ENCODE data around the gene NR2E1. TPM values are rescaled to one million over a fixed set of nuclear protein-coding genes. Genes with fewer than 3 reads are reported as not detected.

Gene NR2E1
- polyA plus RNA-seq, 2 donors = 0.02 to 0.06 TPM

- Histone ChIP-seq H3K27ac (ENCODE audit: low read depth in 2 of 2, low read length in 1 of 2) (no peak overlapping the region), H3K27me3 (ENCODE audit: control insufficient read depth in 1 of 2, insufficient read depth in 2 of 2, low read length in 2 of 2) (no peaks in the 10 kb centered on the region), H3K4me3 (ENCODE audit: low read depth in 1 of 2, low read length in 2 of 2) (no peak overlapping the region), H3K9me3 (ENCODE audit: control insufficient read depth in 2 of 2, insufficient read depth in 1 of 2, low read depth in 1 of 2, low read length in 1 of 2) (no peaks in the 10 kb centered on the region), H3K36me3 (ENCODE audit: control insufficient read depth in 2 of 2, insufficient read depth in 2 of 2, low read length in 1 of 2) (no peaks in the 10 kb centered on the region), H3K4me1 (ENCODE audit: control insufficient read depth in 2 of 2, insufficient read depth in 2 of 2, low read length in 1 of 2) (peaks cover 0 to 2% of the 10 kb centered on the region in 2 donors)
- 83 to 89% methylated on average over 19 of the region's 19 CpGs for whole genome bisulfite sequencing, 2 donors
These were observed 33.1 kb downstream of the NR2E1 start for GRCh38 chr6:108198761-108199498.

- WGBS, 2 donors = 92 to 97% methylated on average over 8 of the region's 8 CpGs
These were observed 34.4 kb downstream of the NR2E1 start for GRCh38 chr6:108200186-108200585.

GRCh38 chr6:108200631-108201030 is 34.8 kb downstream of the NR2E1 start:
- H3K27me3 ChIP-seq (ENCODE audit: control insufficient read depth in 1 of 2, insufficient read depth in 2 of 2, low read length in 2 of 2) = no peaks in the 10 kb centered on the region
- 51 to 56% methylated on average over 7 of the region's 7 CpGs for WGBS, 2 donors
- no peaks in the 10 kb centered on the region for H3K36me3 ChIP-seq (ENCODE audit: control insufficient read depth in 2 of 2, insufficient read depth in 2 of 2, low read length in 1 of 2)
- H3K9me3 ChIP-seq (ENCODE audit: control insufficient read depth in 2 of 2, insufficient read depth in 1 of 2, low read depth in 1 of 2, low read length in 1 of 2) = no peaks in the 10 kb centered on the region
- no peak overlapping the region for H3K27ac ChIP-seq (ENCODE audit: low read depth in 2 of 2, low read length in 1 of 2)
- H3K4me3 ChIP-seq (ENCODE audit: low read depth in 1 of 2, low read length in 2 of 2) = no peak overlapping the region
- H3K4me1 ChIP-seq (ENCODE audit: control insufficient read depth in 2 of 2, insufficient read depth in 2 of 2, low read length in 1 of 2) = peaks cover 0 to 2% of the 10 kb centered on the region in 2 donors

More at GRCh38 chr6:108200186-108200585, 34.4 kb downstream of the NR2E1 start:
- no peaks in the 10 kb centered on the region for H3K9me3 ChIP-seq (ENCODE audit: control insufficient read depth in 2 of 2, insufficient read depth in 1 of 2, low read depth in 1 of 2, low read length in 1 of 2)
- no peaks in the 10 kb centered on the region for H3K27me3 ChIP-seq (ENCODE audit: control insufficient read depth in 1 of 2, insufficient read depth in 2 of 2, low read length in 2 of 2)
- H3K36me3 ChIP-seq (ENCODE audit: control insufficient read depth in 2 of 2, insufficient read depth in 2 of 2, low read length in 1 of 2) = no peaks in the 10 kb centered on the region
- no peak overlapping the region for H3K27ac ChIP-seq (ENCODE audit: low read depth in 2 of 2, low read length in 1 of 2)
- H3K4me1 ChIP-seq (ENCODE audit: control insufficient read depth in 2 of 2, insufficient read depth in 2 of 2, low read length in 1 of 2) = peaks cover 0 to 2% of the 10 kb centered on the region in 2 donors
- H3K4me3 ChIP-seq (ENCODE audit: low read depth in 1 of 2, low read length in 2 of 2) = no peak overlapping the region

GRCh38 chr6:108203189-108204112 is 37.6 kb downstream of the NR2E1 start:
- peak overlapping the region in 1 of 2 donors; percentile 11 for H3K27ac ChIP-seq (ENCODE audit: low read depth in 2 of 2, low read length in 1 of 2)
- H3K9me3 ChIP-seq (ENCODE audit: control insufficient read depth in 2 of 2, insufficient read depth in 1 of 2, low read depth in 1 of 2, low read length in 1 of 2) = no peaks in the 10 kb centered on the region
- WGBS, 2 donors = 46 to 47% methylated on average over 14 of the region's 14 CpGs
- H3K4me1 ChIP-seq (ENCODE audit: control insufficient read depth in 2 of 2, insufficient read depth in 2 of 2, low read length in 1 of 2) = peaks cover 0 to 2% of the 10 kb centered on the region in 2 donors
- no peaks in the 10 kb centered on the region for H3K36me3 ChIP-seq (ENCODE audit: control insufficient read depth in 2 of 2, insufficient read depth in 2 of 2, low read length in 1 of 2)
- H3K27me3 ChIP-seq (ENCODE audit: control insufficient read depth in 1 of 2, insufficient read depth in 2 of 2, low read length in 2 of 2) = no peaks in the 10 kb centered on the region
- H3K4me3 ChIP-seq (ENCODE audit: low read depth in 1 of 2, low read length in 2 of 2) = no peak overlapping the region

GRCh38 chr6:108207013-108207412 is 41.2 kb downstream of the NR2E1 start:
- Histone ChIP-seq H3K4me1 (ENCODE audit: control insufficient read depth in 2 of 2, insufficient read depth in 2 of 2, low read length in 1 of 2) (no peaks in the 10 kb centered on the region), H3K27ac (ENCODE audit: low read depth in 2 of 2, low read length in 1 of 2) (no peak overlapping the region), H3K27me3 (ENCODE audit: control insufficient read depth in 1 of 2, insufficient read depth in 2 of 2, low read length in 2 of 2) (no peaks in the 10 kb centered on the region), H3K4me3 (ENCODE audit: low read depth in 1 of 2, low read length in 2 of 2) (no peak overlapping the region), H3K9me3 (ENCODE audit: control insufficient read depth in 2 of 2, insufficient read depth in 1 of 2, low read depth in 1 of 2, low read length in 1 of 2) (no peaks in the 10 kb centered on the region), H3K36me3 (ENCODE audit: control insufficient read depth in 2 of 2, insufficient read depth in 2 of 2, low read length in 1 of 2) (peaks cover 0 to 2% of the 10 kb centered on the region in 2 donors)
- 94 to 97% methylated on average over 4 of the region's 4 CpGs for WGBS, 2 donors

GRCh38 chr6:108209738-108210137 is 43.9 kb downstream of the NR2E1 start:
- Histone ChIP-seq H3K4me1 (ENCODE audit: control insufficient read depth in 2 of 2, insufficient read depth in 2 of 2, low read length in 1 of 2) (no peaks in the 10 kb centered on the region), H3K36me3 (ENCODE audit: control insufficient read depth in 2 of 2, insufficient read depth in 2 of 2, low read length in 1 of 2) (peaks cover 0 to 2% of the 10 kb centered on the region in 2 donors), H3K27me3 (ENCODE audit: control insufficient read depth in 1 of 2, insufficient read depth in 2 of 2, low read length in 2 of 2) (no peaks in the 10 kb centered on the region), H3K9me3 (ENCODE audit: control insufficient read depth in 2 of 2, insufficient read depth in 1 of 2, low read depth in 1 of 2, low read length in 1 of 2) (no peaks in the 10 kb centered on the region), H3K27ac (ENCODE audit: low read depth in 2 of 2, low read length in 1 of 2) (no peak overlapping the region), H3K4me3 (ENCODE audit: low read depth in 1 of 2, low read length in 2 of 2) (no peak overlapping the region)
- 71 to 80% methylated on average over 5 of the region's 5 CpGs for WGBS, 2 donors

- no peaks in the 10 kb centered on the region for H3K9me3 ChIP-seq (ENCODE audit: control insufficient read depth in 2 of 2, insufficient read depth in 1 of 2, low read depth in 1 of 2, low read length in 1 of 2)
- H3K4me1 ChIP-seq (ENCODE audit: control insufficient read depth in 2 of 2, insufficient read depth in 2 of 2, low read length in 1 of 2) = no peaks in the 10 kb centered on the region
- H3K36me3 ChIP-seq (ENCODE audit: control insufficient read depth in 2 of 2, insufficient read depth in 2 of 2, low read length in 1 of 2) = peaks cover 0 to 2% of the 10 kb centered on the region in 2 donors
- H3K27ac ChIP-seq (ENCODE audit: low read depth in 2 of 2, low read length in 1 of 2) = no peak overlapping the region
- H3K27me3 ChIP-seq (ENCODE audit: control insufficient read depth in 1 of 2, insufficient read depth in 2 of 2, low read length in 2 of 2) = no peaks in the 10 kb centered on the region
- H3K4me3 ChIP-seq (ENCODE audit: low read depth in 1 of 2, low read length in 2 of 2) = no peak overlapping the region
- 95 to 96% methylated on average over 2 of the region's 2 CpGs for WGBS, 2 donors
These were observed 44.7 kb downstream of the NR2E1 start for GRCh38 chr6:108210556-108210955.

- Histone ChIP-seq H3K4me3 (ENCODE audit: low read depth in 1 of 2, low read length in 2 of 2) (no peak overlapping the region), H3K27me3 (ENCODE audit: control insufficient read depth in 1 of 2, insufficient read depth in 2 of 2, low read length in 2 of 2) (no peaks in the 10 kb centered on the region), H3K36me3 (ENCODE audit: control insufficient read depth in 2 of 2, insufficient read depth in 2 of 2, low read length in 1 of 2) (peaks cover 0 to 2% of the 10 kb centered on the region in 2 donors), H3K4me1 (ENCODE audit: control insufficient read depth in 2 of 2, insufficient read depth in 2 of 2, low read length in 1 of 2) (no peaks in the 10 kb centered on the region), H3K27ac (ENCODE audit: low read depth in 2 of 2, low read length in 1 of 2) (no peak overlapping the region), H3K9me3 (ENCODE audit: control insufficient read depth in 2 of 2, insufficient read depth in 1 of 2, low read depth in 1 of 2, low read length in 1 of 2) (no peaks in the 10 kb centered on the region)
- 72 to 73% methylated on average over 2 of the region's 2 CpGs for WGBS, 2 donors
These were observed 45.8 kb downstream of the NR2E1 start for GRCh38 chr6:108211671-108212070.

GRCh38 chr6:108222064-108222463 is 56.2 kb downstream of the NR2E1 start:
- Histone ChIP-seq H3K4me1 (ENCODE audit: control insufficient read depth in 2 of 2, insufficient read depth in 2 of 2, low read length in 1 of 2) (no peaks in the 10 kb centered on the region), H3K27ac (ENCODE audit: low read depth in 2 of 2, low read length in 1 of 2) (no peak overlapping the region), H3K9me3 (ENCODE audit: control insufficient read depth in 2 of 2, insufficient read depth in 1 of 2, low read depth in 1 of 2, low read length in 1 of 2) (no peaks in the 10 kb centered on the region), H3K4me3 (ENCODE audit: low read depth in 1 of 2, low read length in 2 of 2) (no peak overlapping the region), H3K27me3 (ENCODE audit: control insufficient read depth in 1 of 2, insufficient read depth in 2 of 2, low read length in 2 of 2) (no peaks in the 10 kb centered on the region), H3K36me3 (ENCODE audit: control insufficient read depth in 2 of 2, insufficient read depth in 2 of 2, low read length in 1 of 2) (peaks cover 2 to 6% of the 10 kb centered on the region in 2 donors)
- WGBS, 2 donors = 91 to 93% methylated on average over 2 of the region's 2 CpGs
